SH-SY5Y (cell line): ENCODE data around the gene CRMP1.

ENCODE experiments used
- GATA2 ChIP-seq: IDR thresholded peaks from 2 replicates; pipeline ENCODE4 v1.6.1; 2011; ENCODE audit warnings: mild to moderate bottlenecking, low read depth, low read length
- GATA3 ChIP-seq: IDR thresholded peaks from 2 replicates; pipeline ENCODE4 v1.6.1; 2011; ENCODE audit warnings: low read depth, mild to moderate bottlenecking, low read length, moderate library complexity

DNA sequence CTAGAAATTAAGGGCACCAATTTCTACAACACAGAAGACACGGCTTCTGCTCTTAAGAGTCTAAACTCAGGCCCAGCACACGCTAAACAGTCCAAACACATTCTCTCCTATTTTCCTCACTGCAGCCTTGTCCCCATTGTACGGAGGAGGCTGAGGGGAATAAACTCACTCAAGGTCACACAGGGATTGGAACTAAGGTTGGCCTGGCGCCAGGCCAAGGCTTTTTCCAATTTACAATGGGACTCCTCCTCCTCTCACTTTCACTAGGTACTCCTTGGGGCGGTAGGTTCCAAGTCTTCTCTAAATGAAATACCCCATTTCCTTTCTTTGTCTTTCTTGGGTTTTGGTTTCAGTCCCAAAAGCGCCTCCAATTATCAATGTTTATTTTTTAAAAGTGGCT is 48.7 kb upstream of the CRMP1 start:
- TF ChIP-seq GATA3 (no peak), GATA2 (no peak)
